Measurements from ENCODE around the gene MYT1. TPM values are rescaled to one million over a fixed set of nuclear protein-coding genes. Genes with fewer than 3 reads are reported as not detected.

Gene MYT1
- total RNA-seq, 1 donor = 0.27 TPM

DNA sequence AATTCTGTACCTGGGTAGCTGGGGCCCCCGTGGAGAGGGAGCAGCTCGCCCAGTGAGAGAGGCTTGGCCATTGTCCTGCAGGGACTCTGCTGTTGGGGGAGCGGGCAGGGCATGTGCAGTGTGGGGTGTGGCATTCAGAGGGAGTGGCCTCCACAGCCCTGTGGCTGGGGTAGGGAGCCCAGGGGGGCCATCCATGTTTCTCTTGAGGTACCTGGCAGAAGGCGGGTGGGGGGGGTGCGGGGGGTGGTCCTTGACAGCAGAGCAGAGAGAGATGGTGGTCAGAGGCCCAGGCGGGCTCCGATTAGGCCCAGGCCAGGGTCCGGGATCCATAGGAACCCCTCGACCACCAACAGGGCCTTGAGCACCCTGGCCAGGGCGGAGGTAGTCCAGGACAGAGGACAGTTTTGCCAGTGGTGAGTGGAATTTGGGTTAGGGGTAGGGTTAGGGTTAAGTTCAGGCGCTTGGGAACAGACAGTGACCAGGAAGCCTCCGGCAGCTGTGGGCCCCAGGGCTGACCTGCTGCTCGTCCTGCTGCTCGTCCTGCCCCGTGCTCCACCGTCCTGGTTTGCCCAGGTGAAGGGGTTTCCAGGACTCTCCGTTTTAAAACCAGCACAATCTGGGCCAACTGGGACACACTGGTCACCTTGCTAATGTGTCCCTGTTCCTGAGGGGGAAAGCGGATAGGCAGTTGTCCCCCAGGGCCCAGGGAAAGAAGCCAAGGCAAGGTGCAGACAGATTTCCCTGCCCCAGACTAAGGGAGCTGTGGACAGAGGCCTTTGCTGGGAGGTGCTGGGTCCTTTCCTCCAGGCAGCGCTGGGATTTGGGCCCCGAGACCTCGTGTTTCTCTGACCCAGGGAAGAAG, 24.8 kb upstream of the MYT1 start:
- DNase-seq (ENCODE audit: low read depth in 2 of 3, low spot score in 2 of 3) = no peak

DNA sequence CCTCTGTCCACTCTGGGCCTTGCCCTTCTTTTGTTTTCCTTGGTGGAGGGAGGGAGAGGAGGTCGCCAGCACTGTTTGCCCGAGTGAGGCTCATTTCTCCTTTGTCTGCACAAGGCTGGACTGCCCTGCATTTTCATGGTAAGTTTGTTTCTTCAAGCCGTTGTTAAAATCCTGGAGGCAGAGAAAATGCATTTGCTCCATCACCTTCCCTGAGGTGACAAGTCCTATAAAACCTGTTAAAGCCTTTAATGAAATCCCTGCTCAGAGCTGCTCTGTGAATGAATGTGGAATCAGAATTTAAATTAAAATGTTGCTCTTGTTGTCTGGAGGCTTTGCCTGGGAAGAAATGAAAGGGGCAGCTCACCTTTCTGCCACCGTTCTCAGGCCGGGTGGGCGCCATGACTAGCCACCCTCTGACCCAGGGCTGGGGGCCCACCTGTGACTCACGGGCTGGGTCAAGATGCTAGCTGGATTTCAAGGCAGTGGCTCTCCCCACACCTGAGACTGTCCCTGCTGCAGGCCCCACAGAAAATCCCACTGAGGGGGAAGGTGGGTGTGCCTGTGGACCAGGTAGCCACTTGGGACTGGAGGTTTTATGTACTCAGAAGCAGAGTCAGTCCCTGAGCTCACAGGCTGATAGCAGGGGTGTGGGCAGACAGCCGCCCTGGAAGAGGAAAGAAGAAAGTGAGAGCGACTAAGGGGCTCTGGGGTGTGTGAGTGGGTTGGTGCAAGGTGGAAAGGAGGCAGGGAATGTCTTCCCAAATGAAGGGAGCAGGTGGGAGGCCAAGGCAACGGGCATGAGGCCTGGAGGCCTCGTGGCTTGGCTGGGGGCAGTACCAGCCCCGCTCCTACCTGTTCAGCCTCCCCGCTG, 24.0 kb upstream of the MYT1 start:
- DNase-seq (ENCODE audit: low read depth in 2 of 3, low spot score in 2 of 3) = no peak

DNA sequence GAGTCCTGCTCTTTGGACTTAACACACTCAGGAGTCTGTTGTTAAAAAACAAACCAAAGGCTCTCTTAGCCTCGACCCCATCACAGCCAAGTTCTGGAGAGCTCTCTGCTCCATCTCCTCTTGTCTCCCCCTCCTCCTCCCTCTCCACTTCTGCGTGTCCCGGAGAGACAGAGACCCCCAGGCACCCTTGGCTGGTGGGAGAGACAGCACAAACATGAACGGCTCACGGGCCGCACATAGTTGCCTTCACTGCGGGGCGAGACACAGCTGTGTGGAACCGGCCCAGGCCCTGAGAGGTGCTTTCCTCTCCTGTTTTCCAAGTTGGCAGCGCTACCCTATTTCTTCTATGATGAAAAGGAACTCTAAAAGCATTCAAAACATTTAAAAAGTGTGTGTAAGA, 23.3 kb upstream of the MYT1 start:
- DNase-seq (ENCODE audit: low read depth in 2 of 3, low spot score in 2 of 3) = no peak

GRCh38 chr20:64142590-64142989, 21.7 kb upstream of the MYT1 start:
- no peak for DNase-seq (ENCODE audit: low read depth in 2 of 3, low spot score in 2 of 3)

- no peak for DNase-seq (ENCODE audit: low read depth in 2 of 3, low spot score in 2 of 3)
These were observed 21.0 kb upstream of the MYT1 start for GRCh38 chr20:64143018-64143801.

GRCh38 chr20:64144144-64144912, 19.9 kb upstream of the MYT1 start:
- no peak for DNase-seq (ENCODE audit: low read depth in 2 of 3, low spot score in 2 of 3)

GRCh38 chr20:64145458-64146300, 18.6 kb upstream of the MYT1 start:
- DNase-seq (ENCODE audit: low read depth in 2 of 3, low spot score in 2 of 3) = no peak

DNA sequence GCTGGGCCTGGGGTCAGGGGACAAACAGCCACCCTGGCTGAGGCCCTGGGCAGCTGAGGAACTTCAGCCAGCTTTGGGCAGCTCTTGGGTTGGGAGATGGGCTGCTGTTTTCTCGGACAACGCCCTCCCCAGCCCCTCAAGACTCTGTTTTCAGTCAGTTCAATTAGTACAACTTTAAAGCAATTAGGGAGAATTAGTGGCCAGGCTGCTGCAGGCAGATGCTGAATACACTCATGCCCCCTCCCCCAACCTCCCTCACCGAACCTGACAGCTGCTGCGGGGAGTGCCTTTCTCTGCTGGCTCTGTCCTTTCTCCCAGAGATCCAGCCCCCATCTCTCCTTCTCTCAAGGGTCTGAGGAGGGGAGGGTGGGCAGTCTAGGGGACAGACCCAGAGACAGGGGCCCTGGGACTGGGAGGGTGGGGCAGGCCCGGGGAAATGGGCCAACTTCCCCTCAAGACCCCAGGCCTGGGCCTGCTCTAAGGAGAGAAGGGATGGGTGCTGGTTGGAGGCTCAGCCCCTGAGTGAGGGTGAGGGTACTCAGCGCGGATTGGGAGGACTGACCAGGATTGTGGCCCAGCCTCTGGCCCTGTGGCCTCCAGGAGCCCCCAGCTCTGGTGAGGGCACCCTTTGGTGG, 17.8 kb upstream of the MYT1 start:
- no peak for DNase-seq (ENCODE audit: low read depth in 2 of 3, low spot score in 2 of 3)

- DNase-seq (ENCODE audit: low read depth in 2 of 3, low spot score in 2 of 3) = no peak
These were observed 17.2 kb upstream of the MYT1 start for GRCh38 chr20:64146936-64147477.

DNA sequence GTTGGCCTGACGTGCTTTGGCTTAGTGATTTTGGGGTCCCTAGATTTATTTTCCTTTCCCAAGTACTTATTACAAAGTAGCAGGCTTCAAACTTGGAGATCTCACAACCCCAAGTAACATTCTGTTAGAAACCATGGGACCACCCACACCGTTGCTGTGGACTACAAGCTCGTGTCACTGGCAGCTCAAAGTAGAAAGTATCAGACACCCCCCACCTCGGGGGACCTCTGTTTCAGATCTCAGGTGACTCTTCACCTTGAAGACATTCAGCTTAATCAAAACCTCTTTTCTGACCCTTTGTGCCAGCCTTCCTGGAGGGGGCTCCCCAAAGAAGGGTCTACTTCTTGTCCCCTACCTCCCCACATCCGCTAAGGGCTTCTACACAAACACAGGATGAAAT, 15.7 kb upstream of the MYT1 start:
- no peak for DNase-seq (ENCODE audit: low read depth in 2 of 3, low spot score in 2 of 3)

DNA sequence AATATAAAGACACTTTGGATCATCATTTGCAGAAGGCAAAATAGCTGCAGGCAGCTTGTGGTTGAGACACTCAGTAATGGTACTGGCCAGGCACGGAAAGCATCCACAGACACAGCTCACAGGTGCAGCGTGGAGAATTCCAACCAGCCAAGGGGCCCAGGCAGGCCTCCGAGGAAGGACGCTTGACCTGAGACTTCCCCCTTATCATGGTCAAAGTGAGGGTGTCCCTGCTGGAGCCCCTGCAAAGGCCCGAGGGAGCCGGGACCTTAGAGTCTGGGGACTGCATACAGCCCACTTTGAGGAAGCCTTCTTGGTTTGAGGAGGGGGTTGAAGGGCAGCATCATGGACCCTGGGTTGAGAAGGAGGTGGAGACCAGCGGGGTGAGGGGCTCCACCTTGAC, 15.1 kb upstream of the MYT1 start:
- DNase-seq (ENCODE audit: low read depth in 2 of 3, low spot score in 2 of 3) = no peak

DNA sequence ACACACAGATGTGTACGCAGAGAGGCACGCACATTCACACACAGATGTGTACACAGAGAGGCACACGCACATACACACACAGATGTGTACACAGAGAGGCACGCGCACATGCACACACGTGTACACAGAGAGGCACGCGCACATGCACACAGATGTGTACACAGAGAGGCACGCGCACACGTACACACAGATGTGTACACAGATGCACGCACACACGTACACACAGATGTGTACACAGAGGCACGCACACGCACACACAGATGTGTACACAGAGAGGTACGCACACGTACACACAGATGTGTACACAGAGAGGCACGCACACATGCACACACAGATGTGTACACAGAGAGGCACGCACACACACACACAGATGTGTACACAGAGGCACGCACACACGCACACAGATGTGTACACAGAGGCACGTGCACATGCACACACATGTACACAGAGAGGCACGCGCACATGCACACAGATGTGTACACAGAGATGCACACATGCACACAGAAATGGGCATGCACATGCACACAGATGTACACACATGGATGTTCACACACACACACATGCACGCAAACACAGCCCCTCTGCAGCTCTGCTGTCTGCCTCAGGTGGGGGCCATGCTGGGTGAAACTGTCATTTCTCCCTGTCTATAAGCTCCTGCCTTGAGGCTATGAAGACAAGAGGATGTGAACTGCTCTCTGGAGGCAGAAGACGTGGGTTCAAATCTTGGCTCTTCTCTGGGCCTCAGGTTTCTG, 14.3 kb upstream of the MYT1 start:
- no peak for DNase-seq (ENCODE audit: low read depth in 2 of 3, low spot score in 2 of 3)

GRCh38 chr20:64150756-64151632, 13.3 kb upstream of the MYT1 start:
- DNase-seq (ENCODE audit: low read depth in 2 of 3, low spot score in 2 of 3) = no peak

GRCh38 chr20:64151633-64152530, 12.4 kb upstream of the MYT1 start:
- DNase-seq (ENCODE audit: low read depth in 2 of 3, low spot score in 2 of 3) = no peak

DNA sequence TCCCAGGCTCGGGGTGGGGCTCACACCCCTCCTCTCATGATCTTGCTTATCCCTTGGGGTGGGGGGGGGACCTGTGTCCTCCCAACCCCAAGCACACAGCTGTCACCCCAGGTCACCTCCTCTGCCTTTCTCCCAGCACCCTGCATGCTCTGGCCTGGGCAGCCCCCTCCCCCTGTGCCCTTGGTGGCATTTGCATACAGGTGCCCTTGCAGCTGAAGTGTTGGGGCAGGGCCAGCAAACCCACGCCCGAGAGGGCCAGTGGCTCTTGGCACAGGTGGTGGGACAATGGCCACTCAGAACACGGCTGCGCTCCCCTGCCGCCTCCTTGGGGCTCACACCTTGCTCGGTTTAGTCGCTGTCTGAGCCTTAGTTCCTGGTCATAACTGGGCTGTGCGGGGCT, 11.3 kb upstream of the MYT1 start:
- DNase-seq (ENCODE audit: low read depth in 2 of 3, low spot score in 2 of 3) = no peak

DNA sequence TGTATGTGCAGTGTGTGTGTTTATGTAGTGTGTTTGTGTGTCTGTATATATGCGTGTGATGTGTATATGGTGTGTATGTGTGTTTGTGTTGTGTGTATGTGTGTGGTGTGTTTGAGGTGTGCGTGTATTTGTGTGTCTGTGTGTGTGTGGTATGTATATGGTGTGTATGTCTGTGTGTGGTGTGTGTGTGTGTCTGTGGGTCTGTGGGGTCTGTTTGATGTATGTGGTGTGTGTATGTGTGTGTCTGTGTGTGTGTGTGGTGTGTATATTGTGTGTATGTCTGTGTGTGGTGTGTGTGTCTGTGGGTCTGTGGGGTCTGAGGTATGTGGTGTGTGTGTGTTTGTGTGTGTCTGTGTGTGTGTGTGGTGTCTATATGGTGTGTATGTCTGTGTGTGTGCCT, 10.8 kb upstream of the MYT1 start:
- DNase-seq (ENCODE audit: low read depth in 2 of 3, low spot score in 2 of 3) = no peak

Data from hematopoietic multipotent progenitor cell (in vitro differentiated cells).